NCI-H2171 treated with DMSO at 0.1 percent for 48 hours (cell line): ENCODE data around the gene ZNF426.

Source experiments
- DNase-seq: peaks from one replicate; lab custom pipeline; 2025; lab: John Stamatoyannopoulos, UW

The ZNF426 gene

GRCh38 chr19:9494096-9494495 lies 44.3 kb downstream of the ZNF426 start:
- no peak for DNase-seq

- no peak for DNase-seq
Observed at GRCh38 chr19:9487016-9487415, 51.4 kb downstream of the ZNF426 start.

DNA sequence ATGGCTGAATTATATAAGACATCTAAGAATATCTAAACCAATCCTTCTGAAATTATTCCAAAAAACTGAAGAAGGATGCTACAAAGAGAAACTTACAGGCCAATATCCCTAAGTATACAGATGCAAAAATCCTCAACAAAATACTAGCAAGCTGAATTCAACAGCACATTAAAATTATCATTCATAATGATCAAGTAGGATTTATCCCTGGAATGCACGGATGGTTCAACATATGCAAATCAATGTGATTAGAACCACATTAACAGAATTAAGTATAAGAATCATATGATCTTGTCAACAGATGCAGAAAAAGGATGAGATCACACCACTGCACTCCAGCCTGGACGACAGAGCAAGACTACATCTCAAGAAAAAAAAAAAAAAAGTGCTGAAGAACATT lies 53.3 kb downstream of the ZNF426 start:
- DNase-seq, result no peak

DNA sequence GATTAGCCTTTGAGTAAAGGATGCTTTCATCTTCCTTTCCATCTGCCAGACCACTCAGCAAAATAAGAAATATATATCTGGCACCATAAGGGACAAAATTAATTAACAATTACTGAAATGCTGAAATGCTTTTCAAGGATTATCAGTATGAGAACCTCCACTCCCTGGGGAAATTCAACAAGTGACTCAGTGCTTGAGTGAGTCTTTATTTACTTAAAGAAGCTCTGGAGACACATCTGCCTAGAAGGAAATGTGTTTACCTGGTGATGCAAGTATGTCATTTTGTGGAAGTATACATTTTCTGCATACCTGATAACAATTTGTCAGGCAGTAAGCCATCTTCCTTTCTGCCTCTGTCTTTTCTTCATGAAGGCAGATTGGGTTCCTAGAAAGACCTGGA lies 63.5 kb downstream of the ZNF426 start:
- DNase-seq, result no peak
